COLO668 (cell line): Measurements from ENCODE around the gene CFLAR.
"Not testable (repeated sequence)": the region's sequence is repeated elsewhere in the genome, so short reads cannot be mapped to it uniquely, and the experiment has no call there.

Experiments used
- DNase-seq: peaks from one replicate; lab custom pipeline; 2025; ENCODE audit not compliant: unreplicated experiment; lab: John Stamatoyannopoulos, UW

The CFLAR gene

GRCh38 chr2:201118121-201118960, 2.4 kb downstream of the CFLAR start:
- peak; percentile 83 for DNase-seq

GRCh38 chr2:201118961-201119854, 3.2 kb downstream of the CFLAR start:
- no peak for DNase-seq

- no peak for DNase-seq
These were observed 6.3 kb downstream of the CFLAR start for GRCh38 chr2:201122276-201122675.

GRCh38 chr2:201126308-201127151, 10.6 kb downstream of the CFLAR start:
- DNase-seq: no peak

- DNase-seq: no peak
These were observed 11.2 kb downstream of the CFLAR start for GRCh38 chr2:201127152-201127511.

- DNase-seq: no peak
These were observed 11.6 kb downstream of the CFLAR start for GRCh38 chr2:201127570-201127969.

GRCh38 chr2:201128033-201128432, 12.1 kb downstream of the CFLAR start:
- DNase-seq: no peak

GRCh38 chr2:201128933-201129505, 13.1 kb downstream of the CFLAR start:
- DNase-seq: no peak

GRCh38 chr2:201130524-201131186, 14.7 kb downstream of the CFLAR start:
- DNase-seq: no peak

GRCh38 chr2:201132518-201132917, 16.6 kb downstream of the CFLAR start:
- no peak for DNase-seq

- no peak for DNase-seq
These were observed 19.4 kb downstream of the CFLAR start for GRCh38 chr2:201135386-201135785.

GRCh38 chr2:201136889-201137321, 20.9 kb downstream of the CFLAR start:
- no peak for DNase-seq

GRCh38 chr2:201137505-201138400, 21.8 kb downstream of the CFLAR start:
- no peak for DNase-seq

- DNase-seq: no peak
These were observed 22.5 kb downstream of the CFLAR start for GRCh38 chr2:201138401-201138970.

GRCh38 chr2:201138986-201139781, 23.2 kb downstream of the CFLAR start:
- not testable (repeated sequence) for DNase-seq

- DNase-seq: no peak
These were observed 24.1 kb downstream of the CFLAR start for GRCh38 chr2:201139836-201140604.
